Fibroblast of the conjunctiva (primary cell): ENCODE measurements around the gene PHF21B.
"Not testable (repeated sequence)": the region's sequence is repeated elsewhere in the genome, so short reads cannot be mapped to it uniquely, and the experiment has no call there.

ENCODE experiments used
- DNase-seq: peaks from one replicate; pipeline ENCODE4 v3.0.0-alpha.2; 2010; ENCODE audit warnings: low read depth

PHF21B gene

GRCh38 chr22:44933666-44934453 lies 75.9 kb downstream of the PHF21B start:
- no peak for DNase-seq

- DNase-seq = no peak
These were observed 77.3 kb downstream of the PHF21B start for GRCh38 chr22:44932493-44932892.

- no peak for DNase-seq
These were observed 78.0 kb downstream of the PHF21B start for GRCh38 chr22:44931766-44932165.

- no peak for DNase-seq
These were observed 78.7 kb downstream of the PHF21B start for GRCh38 chr22:44931077-44931540.

GRCh38 chr22:44930711-44931035 lies 79.1 kb downstream of the PHF21B start:
- DNase-seq = no peak

GRCh38 chr22:44930016-44930710 lies 79.6 kb downstream of the PHF21B start:
- no peak for DNase-seq

GRCh38 chr22:44929359-44930015 lies 80.3 kb downstream of the PHF21B start:
- DNase-seq = no peak

- DNase-seq = no peak
These were observed 81.0 kb downstream of the PHF21B start for GRCh38 chr22:44928711-44929358.

GRCh38 chr22:44928136-44928463 lies 81.7 kb downstream of the PHF21B start:
- no peak for DNase-seq

GRCh38 chr22:44927463-44928135 lies 82.2 kb downstream of the PHF21B start:
- DNase-seq = no peak

- DNase-seq = no peak
These were observed 83.1 kb downstream of the PHF21B start for GRCh38 chr22:44926491-44927415.

GRCh38 chr22:44926124-44926475 lies 83.7 kb downstream of the PHF21B start:
- DNase-seq = no peak

GRCh38 chr22:44925465-44926123 lies 84.2 kb downstream of the PHF21B start:
- DNase-seq = no peak

GRCh38 chr22:44924710-44925109 lies 85.1 kb downstream of the PHF21B start:
- DNase-seq = no peak

GRCh38 chr22:44924098-44924497 lies 85.7 kb downstream of the PHF21B start:
- no peak for DNase-seq

GRCh38 chr22:44921766-44922165 lies 88.0 kb downstream of the PHF21B start:
- DNase-seq = not testable (repeated sequence)

- DNase-seq = no peak
These were observed 89.6 kb downstream of the PHF21B start for GRCh38 chr22:44920183-44920582.

GRCh38 chr22:44919691-44920090 lies 90.1 kb downstream of the PHF21B start:
- no peak for DNase-seq

GRCh38 chr22:44918925-44919392 lies 90.8 kb downstream of the PHF21B start:
- no peak for DNase-seq

GRCh38 chr22:44918166-44918924 lies 91.5 kb downstream of the PHF21B start:
- no peak for DNase-seq
